ENCODE data around the gene PKNOX2. TPM values are rescaled to one million over a fixed set of nuclear protein-coding genes. Genes with fewer than 3 reads are reported as not detected.
A peak's percentile ranks its signal among the peaks of the same experiment; 100 is the strongest.

Gene PKNOX2
- total RNA-seq, 1 experiment from 2014 or later: 13.1 TPM

- Histone ChIP-seq H3K4me1 (0 out of 2 replicates have a peak, but pooled peaks cover 2% of the 10 kb centered on the region), H3K36me3 (no peaks in the 10 kb centered on the region), H3K4me3 (no peak overlapping the region), H3K27ac (no peak overlapping the region), H3K9me3 (replicated peaks) (no peaks in the 10 kb centered on the region), H3K27me3 (no peaks in the 10 kb centered on the region)
- DNase-seq: no peak
Measured at GRCh38 chr11:125448136-125448535, 283.6 kb downstream of the PKNOX2 start.

- Histone ChIP-seq H3K4me3 (no peak overlapping the region), H3K9me3 (replicated peaks) (no peaks in the 10 kb centered on the region), H3K4me1 (0 out of 2 replicates have a peak, but pooled peaks cover 2% of the 10 kb centered on the region), H3K27ac (no peak overlapping the region), H3K27me3 (no peaks in the 10 kb centered on the region), H3K36me3 (no peaks in the 10 kb centered on the region)
- no peak for DNase-seq
Measured at GRCh38 chr11:125449565-125449964, 285.0 kb downstream of the PKNOX2 start.

GRCh38 chr11:125451400-125452124 is 287.0 kb downstream of the PKNOX2 start:
- peak; percentile 35 to 50 for DNase-seq

GRCh38 chr11:125452125-125452470 is 287.5 kb downstream of the PKNOX2 start:
- 0 out of 2 replicates have a peak, but pooled peaks cover 2% of the 10 kb centered on the region for H3K4me1 ChIP-seq
- no peak overlapping the region for H3K4me3 ChIP-seq
- no peaks in the 10 kb centered on the region for H3K36me3 ChIP-seq
- no peak for DNase-seq
- no peaks in the 10 kb centered on the region for H3K27me3 ChIP-seq
- no peak overlapping the region for H3K27ac ChIP-seq
- no peaks in the 10 kb centered on the region for H3K9me3 ChIP-seq (replicated peaks)

More at GRCh38 chr11:125451400-125452124, 287.0 kb downstream of the PKNOX2 start:
- H3K27me3 ChIP-seq: no peaks in the 10 kb centered on the region
- no peak overlapping the region for H3K4me3 ChIP-seq
- 0 out of 2 replicates have a peak, but pooled peaks cover 2% of the 10 kb centered on the region for H3K4me1 ChIP-seq
- H3K36me3 ChIP-seq: no peaks in the 10 kb centered on the region
- no peaks in the 10 kb centered on the region for H3K9me3 ChIP-seq (replicated peaks)
- H3K27ac ChIP-seq: no peak overlapping the region

GRCh38 chr11:125454047-125454446 is 289.5 kb downstream of the PKNOX2 start:
- no peak overlapping the region for H3K27ac ChIP-seq
- no peaks in the 10 kb centered on the region for H3K9me3 ChIP-seq (replicated peaks)
- DNase-seq: no peak
- H3K4me1 ChIP-seq: peaks cover 6% of the 10 kb centered on the region
- H3K27me3 ChIP-seq: no peaks in the 10 kb centered on the region
- no peak overlapping the region for H3K4me3 ChIP-seq
- no peaks in the 10 kb centered on the region for H3K36me3 ChIP-seq

GRCh38 chr11:125455851-125456250 is 291.3 kb downstream of the PKNOX2 start:
- no peak for DNase-seq
- Histone ChIP-seq H3K36me3 (no peaks in the 10 kb centered on the region), H3K27me3 (no peaks in the 10 kb centered on the region), H3K4me1 (peaks cover 6% of the 10 kb centered on the region), H3K9me3 (replicated peaks) (no peaks in the 10 kb centered on the region), H3K27ac (no peak overlapping the region), H3K4me3 (no peak overlapping the region)

GRCh38 chr11:125457814-125458343 is 293.3 kb downstream of the PKNOX2 start:
- Histone ChIP-seq H3K27ac (peak overlapping the region; percentile 56), H3K4me3 (peak overlapping the region; percentile 38), H3K36me3 (no peaks in the 10 kb centered on the region), H3K4me1 (peaks cover 4% of the 10 kb centered on the region), H3K9me3 (replicated peaks) (no peaks in the 10 kb centered on the region), H3K27me3 (no peaks in the 10 kb centered on the region)
- DNase-seq: peak; percentile 74 to 80

- Histone ChIP-seq H3K27me3 (no peaks in the 10 kb centered on the region), H3K4me3 (no peak overlapping the region), H3K4me1 (peaks cover 4% of the 10 kb centered on the region)
Measured at GRCh38 chr11:125460275-125460674, 295.7 kb downstream of the PKNOX2 start.

GRCh38 chr11:125463590-125464269 is 299.2 kb downstream of the PKNOX2 start:
- Histone ChIP-seq H3K27ac (no peak overlapping the region), H3K4me1 (no peaks in the 10 kb centered on the region), H3K27me3 (no peaks in the 10 kb centered on the region), H3K36me3 (no peaks in the 10 kb centered on the region), H3K4me3 (no peak overlapping the region), H3K9me3 (replicated peaks) (no peaks in the 10 kb centered on the region)
- DNase-seq: no peak

More at GRCh38 chr11:125460275-125460674, 295.7 kb downstream of the PKNOX2 start:
- Histone ChIP-seq H3K36me3 (no peaks in the 10 kb centered on the region), H3K9me3 (replicated peaks) (no peaks in the 10 kb centered on the region), H3K27ac (no peak overlapping the region)
- DNase-seq: no peak

- H3K9me3 ChIP-seq (replicated peaks): no peaks in the 10 kb centered on the region
- H3K27me3 ChIP-seq: no peaks in the 10 kb centered on the region
- no peak overlapping the region for H3K4me3 ChIP-seq
- H3K4me1 ChIP-seq: no peaks in the 10 kb centered on the region
- no peak for DNase-seq
- no peak overlapping the region for H3K27ac ChIP-seq
- H3K36me3 ChIP-seq: no peaks in the 10 kb centered on the region
Measured at GRCh38 chr11:125464270-125464662, 299.7 kb downstream of the PKNOX2 start.

- Histone ChIP-seq H3K27me3 (no peaks in the 10 kb centered on the region), H3K9me3 (replicated peaks) (no peaks in the 10 kb centered on the region), H3K27ac (no peak overlapping the region), H3K36me3 (no peaks in the 10 kb centered on the region), H3K4me1 (no peaks in the 10 kb centered on the region), H3K4me3 (no peak overlapping the region)
- no peak for DNase-seq
Measured at GRCh38 chr11:125464666-125465065, 300.1 kb downstream of the PKNOX2 start.

- no peak overlapping the region for H3K27ac ChIP-seq
- H3K27me3 ChIP-seq: no peaks in the 10 kb centered on the region
- DNase-seq: no peak
- H3K4me3 ChIP-seq: no peak overlapping the region
- no peaks in the 10 kb centered on the region for H3K9me3 ChIP-seq (replicated peaks)
- H3K36me3 ChIP-seq: no peaks in the 10 kb centered on the region
- no peaks in the 10 kb centered on the region for H3K4me1 ChIP-seq
Measured at GRCh38 chr11:125465255-125465654, 300.7 kb downstream of the PKNOX2 start.

GRCh38 chr11:125465701-125466100 is 301.1 kb downstream of the PKNOX2 start:
- DNase-seq: no peak
- Histone ChIP-seq H3K9me3 (replicated peaks) (no peaks in the 10 kb centered on the region), H3K27me3 (no peaks in the 10 kb centered on the region), H3K4me3 (no peak overlapping the region), H3K27ac (no peak overlapping the region), H3K4me1 (no peaks in the 10 kb centered on the region), H3K36me3 (no peaks in the 10 kb centered on the region)

GRCh38 chr11:125468025-125468424 is 303.5 kb downstream of the PKNOX2 start:
- no peaks in the 10 kb centered on the region for H3K36me3 ChIP-seq
- H3K4me1 ChIP-seq: no peaks in the 10 kb centered on the region
- H3K9me3 ChIP-seq (replicated peaks): no peaks in the 10 kb centered on the region
- no peak overlapping the region for H3K4me3 ChIP-seq
- H3K27ac ChIP-seq: no peak overlapping the region
- no peak for DNase-seq
- H3K27me3 ChIP-seq: no peaks in the 10 kb centered on the region

GRCh38 chr11:125468852-125469251 is 304.3 kb downstream of the PKNOX2 start:
- Histone ChIP-seq H3K27me3 (no peaks in the 10 kb centered on the region), H3K36me3 (no peaks in the 10 kb centered on the region), H3K9me3 (replicated peaks) (no peaks in the 10 kb centered on the region), H3K4me3 (no peak overlapping the region), H3K4me1 (no peaks in the 10 kb centered on the region), H3K27ac (no peak overlapping the region)
- no peak for DNase-seq

Data from SJCRH30 (cell line).